Stimulated activated CD4-positive, alpha-beta T cell treated with anti-CD3 and anti-CD28 coated beads, Interleukin-4, amount 100 ng/mL, for 1 hour (primary cell): ENCODE results near the gene C15orf62.

ENCODE experiments used
- DNase-seq: peaks from one replicate; pipeline ENCODE4 v3.0.0-alpha.2; 2020

C15orf62 gene

DNA sequence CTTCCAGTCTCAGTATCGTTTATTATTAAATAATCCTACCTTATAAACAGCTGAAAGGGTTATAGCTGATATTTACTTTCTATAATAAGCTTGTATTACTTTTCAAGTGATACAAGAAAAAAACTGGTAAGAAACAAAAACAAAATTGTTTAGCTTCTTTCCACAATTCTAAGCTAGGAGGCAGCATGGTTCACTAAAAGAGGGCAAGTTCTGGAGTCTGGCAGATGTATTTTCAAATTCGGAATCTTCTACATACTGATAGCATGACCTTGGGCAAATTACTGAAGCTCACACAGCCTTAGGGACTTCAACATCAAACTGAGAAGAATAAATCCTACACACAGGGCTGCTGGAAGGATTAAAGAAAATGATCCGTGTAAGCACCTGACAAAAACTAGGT is 15.4 kb downstream of the C15orf62 start:
- no peak for DNase-seq

DNA sequence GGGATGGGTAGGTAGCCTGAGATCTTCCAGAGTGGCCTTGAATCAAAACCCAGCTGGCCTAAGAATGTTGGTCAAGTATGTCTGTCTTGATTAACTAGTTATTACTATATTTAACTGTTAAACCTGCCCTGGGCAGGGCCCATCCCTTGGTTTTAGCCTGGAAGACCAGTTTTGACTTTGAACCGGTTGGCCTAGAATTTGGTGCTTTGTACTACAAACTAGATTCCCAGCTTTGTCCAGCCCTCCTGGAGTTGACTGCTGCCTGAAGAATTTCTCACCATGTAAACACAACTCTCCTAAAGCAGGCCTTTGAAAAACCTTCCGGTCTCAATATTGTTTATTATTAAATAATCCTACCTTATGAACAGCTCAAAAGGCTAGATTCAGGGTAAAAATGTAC is 16.0 kb downstream of the C15orf62 start:
- no peak for DNase-seq

DNA sequence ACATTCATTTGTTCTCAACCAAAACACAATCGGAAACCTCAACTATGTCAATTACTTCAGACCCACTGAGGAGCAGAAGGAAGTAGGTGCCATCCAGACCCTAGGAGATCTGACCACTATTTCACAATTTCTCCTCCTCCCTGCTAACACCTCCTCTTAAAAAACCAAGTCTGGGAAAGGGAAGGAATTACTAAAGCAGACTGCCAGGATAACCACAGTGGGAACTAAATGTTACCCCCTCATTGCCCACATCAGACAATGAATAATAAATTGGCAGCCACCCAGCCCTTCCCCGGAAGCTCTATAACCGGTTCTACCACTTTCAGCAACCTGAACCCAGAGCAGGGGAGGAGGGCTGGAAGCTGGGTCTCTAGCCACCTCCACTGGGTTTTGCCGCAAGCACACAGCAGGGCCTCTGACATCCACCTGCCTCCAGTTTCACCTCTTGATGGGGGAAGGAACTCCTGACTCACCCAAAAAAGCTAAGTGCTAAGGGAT is 17.6 kb downstream of the C15orf62 start:
- DNase-seq, result peak; percentile 62

DNA sequence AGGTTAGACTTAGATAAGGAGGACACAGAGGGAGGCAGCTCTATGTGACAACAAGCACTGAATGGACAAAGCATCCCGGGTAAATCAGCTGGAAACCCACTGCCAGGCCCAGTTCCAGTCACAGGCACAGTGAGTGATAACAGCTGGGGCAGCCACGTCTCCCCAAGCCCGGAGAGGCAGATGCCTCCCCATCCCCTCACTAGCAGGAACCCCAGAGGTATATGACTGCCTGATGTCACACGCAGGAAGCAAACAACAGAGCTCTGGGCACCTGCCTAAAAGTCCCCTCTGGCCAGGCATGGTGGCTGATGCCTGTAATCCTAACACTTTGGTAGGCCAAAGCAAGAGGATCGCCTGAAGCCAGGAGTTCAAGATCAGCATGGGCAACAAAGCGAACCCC is 18.2 kb downstream of the C15orf62 start:
- DNase-seq, result no peak

DNA sequence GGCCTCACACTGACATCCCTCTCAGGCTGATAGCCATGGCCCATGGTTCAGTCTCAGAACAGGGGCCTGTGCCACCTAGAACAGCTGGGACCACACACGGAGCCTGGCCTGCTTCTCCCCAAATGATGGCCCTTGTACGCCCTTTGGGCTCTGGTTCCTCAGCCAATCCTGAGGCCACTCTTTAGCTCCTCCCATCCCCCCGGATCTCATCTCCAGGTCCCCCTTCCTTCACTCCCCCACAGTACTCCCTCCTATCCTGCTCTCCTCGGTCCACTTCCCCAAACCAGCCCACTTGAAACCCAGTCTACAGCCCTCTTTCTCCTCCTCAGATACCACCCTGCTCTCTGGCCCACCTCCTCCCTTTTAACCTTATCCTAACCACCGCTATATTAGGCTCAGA is 19.3 kb downstream of the C15orf62 start:
- DNase-seq, result no peak

DNA sequence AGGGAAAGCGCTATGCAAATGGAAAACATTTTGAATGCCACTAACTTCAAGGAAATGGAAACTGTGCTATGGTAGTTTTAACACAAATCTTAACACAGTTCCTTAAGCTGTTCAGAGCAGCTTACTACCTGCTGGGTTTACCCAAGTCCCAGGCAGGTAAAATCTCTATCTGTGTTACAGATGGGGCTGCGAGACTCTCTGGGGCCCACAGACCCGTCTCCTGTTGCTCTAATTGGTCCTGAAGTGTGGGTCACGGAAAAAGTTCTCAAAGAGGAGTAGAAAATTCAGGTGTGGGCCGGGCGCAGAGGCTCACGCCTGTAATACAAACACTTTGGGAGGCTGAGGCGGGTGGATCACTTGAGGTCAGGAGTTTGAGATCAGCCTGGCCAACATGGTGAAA is 20.2 kb downstream of the C15orf62 start:
- no peak for DNase-seq

DNA sequence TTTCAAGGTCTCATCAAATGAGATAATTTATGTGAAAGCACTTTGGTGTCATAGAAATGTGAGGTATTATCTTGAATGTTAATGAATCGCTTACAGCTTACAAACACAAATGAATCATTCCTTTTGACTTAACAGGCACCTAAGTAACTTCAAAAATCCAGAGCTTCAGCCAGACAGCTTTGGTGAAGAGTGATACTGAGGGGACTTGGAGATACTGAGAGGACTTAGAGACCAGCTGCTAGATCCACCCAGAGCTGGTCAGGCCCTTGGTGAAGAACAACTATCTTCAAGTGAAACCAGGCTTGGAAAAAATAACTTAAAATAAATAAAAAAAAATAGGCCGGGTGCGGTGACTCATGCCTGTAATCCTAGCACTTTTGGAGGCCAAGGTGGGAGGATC is 20.9 kb downstream of the C15orf62 start:
- DNase-seq, result no peak

DNA sequence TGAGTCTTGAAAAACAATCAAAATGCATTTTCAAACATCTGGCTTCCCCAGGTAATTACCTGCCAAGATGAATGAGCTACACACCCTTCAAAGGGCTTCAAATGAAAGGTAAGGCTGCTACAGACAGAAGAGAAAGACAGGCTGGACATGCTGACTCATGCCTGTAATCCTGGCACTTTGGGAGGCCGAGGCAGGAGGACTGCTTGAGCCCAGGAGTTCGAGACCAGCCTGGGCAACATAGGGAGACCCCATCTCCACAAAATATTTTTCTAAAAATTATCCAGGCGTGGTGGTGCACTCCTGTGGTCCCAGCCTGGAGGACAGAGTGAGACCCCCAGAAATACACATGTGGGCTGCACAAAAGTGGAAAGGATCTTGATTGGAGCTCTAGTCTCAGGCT is 22.6 kb downstream of the C15orf62 start:
- DNase-seq, result no peak

DNA sequence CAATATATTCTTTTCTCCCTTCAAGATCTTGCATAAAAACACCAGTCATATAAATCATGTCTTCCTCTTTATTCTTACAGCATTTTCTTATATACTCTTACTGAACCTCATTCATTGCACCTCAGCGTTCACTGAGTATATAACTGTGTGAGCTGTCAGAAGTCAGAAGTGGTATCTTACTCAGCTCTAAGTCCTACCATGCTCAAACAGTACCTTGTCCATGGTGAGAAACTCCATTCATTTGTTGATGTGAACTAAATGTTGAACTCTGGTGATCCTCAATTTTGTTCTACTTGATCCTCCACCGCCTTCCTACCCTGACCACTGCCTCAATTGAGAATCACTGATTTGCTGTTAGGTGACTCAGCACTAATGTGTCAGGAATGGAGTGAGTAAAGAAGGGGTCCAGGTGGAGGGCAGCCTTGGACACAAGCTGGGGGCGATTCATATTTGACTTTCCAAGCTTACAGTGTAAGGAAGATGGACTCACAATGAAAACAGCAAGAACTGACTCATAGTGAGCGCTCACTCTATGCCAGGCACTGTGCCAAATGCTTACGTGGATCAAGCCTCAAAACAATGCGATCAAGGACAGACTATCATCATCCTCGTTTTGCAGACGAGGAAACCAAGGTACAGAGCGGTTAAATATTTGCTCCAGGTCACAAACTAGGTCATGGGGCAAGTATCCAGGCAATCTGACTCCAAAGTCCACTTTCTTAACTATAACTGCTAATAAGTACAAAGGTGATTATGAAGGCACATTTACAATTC is 23.6 kb downstream of the C15orf62 start:
- DNase-seq, result no peak

DNA sequence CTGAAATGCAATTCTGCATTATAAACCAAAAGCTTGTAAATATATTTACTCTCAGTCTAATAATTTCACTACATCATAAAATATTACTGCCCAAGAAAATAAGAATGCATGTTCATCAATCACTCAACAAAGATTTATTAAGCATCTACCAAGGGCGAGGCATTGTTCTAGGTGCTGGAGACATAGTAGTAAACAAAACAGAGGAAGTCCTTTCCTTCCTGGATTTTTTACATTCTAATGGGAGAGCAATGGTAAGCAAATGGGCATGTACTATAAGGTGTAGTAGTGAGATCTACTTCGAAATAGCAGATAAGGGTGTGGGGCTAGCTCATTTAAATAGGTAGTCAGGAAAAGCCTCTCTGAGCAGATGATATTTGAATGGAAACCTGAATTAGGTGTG is 26.3 kb downstream of the C15orf62 start:
- DNase-seq, result no peak

DNA sequence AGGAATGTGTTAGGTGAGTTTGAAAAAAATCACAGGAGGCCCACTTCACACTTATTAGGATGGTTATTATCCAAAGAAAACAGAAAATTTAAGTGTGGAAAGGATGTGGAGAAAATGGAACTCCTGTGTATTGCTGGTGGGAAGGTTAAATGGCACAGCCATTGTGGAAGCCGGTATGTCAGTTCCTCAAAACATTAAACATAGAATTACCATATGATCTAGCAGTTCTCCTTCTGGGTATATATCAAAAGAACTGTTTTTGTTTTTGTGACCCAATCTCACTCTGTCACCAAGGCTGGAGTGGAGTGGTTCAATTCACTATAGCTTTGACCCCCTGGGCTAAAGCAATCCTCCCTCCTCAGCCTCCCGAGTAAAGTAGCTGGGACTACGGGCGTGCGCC is 26.7 kb downstream of the C15orf62 start:
- DNase-seq, result no peak

DNA sequence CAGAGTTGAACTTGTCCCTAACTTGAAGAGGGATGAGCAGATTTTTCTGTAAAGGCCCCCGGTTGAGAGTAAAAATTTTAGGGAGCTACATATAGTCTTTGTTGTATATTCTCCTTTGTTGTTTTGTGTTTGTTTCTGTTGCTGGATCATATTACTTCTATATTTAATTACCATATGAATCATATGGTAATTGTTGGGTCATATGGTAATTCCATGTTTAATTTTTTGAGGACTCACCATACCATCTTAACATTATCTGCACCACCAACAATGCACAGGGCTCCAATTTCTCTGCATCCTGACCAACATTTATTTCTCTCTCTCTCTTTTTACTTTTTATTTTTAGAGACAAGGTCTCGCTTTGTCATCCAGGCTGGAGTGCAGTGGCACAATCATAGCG is 29.7 kb downstream of the C15orf62 start:
- DNase-seq, result no peak

DNA sequence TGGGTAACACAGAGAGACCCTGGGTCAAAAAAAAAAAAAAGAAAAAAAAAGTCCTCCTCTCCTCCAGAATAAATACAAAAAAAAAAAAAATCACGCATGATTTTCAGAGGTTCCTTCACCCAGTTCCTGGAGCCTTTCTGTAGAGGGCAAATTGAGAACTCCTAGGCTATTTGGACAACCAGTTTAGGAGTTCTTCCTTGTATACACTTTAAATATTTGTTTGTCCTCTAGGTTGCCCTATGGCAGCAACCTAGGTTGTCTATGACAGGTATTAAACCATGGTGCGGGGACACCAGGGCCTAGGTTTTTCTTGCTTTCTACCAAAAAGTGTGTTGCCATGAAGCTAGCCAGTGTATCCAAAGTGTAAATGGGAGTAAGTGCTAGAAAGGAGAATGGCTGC is 33.3 kb downstream of the C15orf62 start:
- DNase-seq, result no peak

DNA sequence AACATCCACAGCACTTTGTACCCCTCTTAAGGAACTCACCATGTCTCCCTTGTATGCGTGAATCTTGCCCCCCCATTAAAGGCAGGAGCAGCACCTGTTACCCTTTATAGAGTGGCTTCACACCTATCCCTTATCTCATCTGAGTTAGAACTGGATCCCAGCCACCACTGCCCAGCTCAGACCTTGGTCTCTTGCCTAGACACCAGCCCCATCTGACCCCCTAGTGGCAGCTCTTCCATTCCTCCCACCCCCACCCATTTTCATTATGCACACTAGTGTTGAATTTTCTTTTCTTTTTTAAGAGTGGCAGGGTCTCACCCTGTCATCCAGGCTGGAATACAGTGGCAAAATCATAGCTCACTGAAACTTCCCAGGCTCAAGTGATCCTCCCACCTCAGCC is 33.9 kb downstream of the C15orf62 start:
- no peak for DNase-seq

DNA sequence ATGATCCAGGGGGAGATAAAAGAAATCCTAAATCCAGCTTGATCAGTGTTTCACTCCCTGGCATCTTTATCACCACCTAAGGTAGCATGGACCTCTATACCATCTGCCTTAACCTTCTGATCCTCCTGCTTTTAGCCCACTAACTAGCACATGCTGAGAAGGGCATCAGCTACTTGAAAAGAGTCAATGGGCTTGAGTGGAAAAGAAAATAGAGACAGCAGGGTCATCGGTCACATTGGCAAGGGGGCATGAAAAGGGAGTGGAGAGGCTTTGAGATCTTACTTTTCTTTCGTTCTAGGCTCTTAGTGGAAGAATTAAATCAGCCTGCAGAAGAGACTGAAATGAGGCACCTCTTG is 36.9 kb downstream of the C15orf62 start:
- DNase-seq, result no peak

DNA sequence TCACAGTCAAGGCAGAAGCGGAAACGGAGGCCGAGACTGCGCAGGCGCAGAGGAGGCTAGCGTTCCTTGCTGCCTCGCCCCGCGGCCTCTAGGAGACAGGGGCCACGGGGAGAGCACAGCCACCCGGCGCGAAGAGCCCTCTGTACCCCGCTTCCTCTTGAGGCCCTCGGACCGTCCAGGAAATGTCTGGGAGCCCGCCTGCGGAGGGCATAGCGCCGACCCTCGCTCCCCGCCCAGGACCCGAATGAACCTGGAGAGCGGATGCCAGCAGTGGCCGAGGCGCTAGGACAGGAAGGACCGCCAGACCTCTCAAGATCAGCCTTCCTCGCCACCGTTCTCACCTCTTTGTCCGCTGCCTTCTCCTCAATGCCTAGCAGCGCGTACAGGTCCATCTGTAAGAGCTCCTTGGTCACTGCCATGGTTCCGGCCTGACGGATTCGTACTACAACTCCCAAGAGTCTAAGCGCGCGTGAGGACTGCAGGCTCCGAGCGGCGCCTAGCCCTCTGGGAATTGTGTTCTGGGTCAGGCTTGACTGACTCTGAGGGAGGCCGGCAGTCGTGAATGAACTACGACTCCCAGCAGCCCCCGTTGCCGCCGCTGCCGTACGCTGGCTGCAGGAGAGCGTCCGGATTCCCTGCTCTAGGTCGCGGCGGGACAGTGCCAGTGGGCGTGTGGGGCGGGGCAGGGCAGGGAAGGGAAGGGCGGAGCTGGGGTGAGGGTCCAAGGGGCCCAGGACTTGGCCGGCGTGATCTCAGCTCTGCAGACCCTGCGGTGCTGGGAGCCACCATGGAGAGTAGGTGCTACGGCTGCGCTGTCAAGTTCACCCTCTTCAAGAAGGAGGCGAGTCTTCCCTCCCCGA is 37.5 kb downstream of the C15orf62 start, which contains the start of the genes DNAJC17 and ZFYVE19:
Gene DNAJC17, minus strand, starts transcription at position 446 of the 860 bp plus-strand sequence. Its CDS starts 27 bp downstream, at position 419.
Gene ZFYVE19, plus strand, starts transcription at position 62 of the 860 bp plus-strand sequence. Its CDS starts 501 bp downstream, at position 563.
- peak; percentile 96 for DNase-seq

DNA sequence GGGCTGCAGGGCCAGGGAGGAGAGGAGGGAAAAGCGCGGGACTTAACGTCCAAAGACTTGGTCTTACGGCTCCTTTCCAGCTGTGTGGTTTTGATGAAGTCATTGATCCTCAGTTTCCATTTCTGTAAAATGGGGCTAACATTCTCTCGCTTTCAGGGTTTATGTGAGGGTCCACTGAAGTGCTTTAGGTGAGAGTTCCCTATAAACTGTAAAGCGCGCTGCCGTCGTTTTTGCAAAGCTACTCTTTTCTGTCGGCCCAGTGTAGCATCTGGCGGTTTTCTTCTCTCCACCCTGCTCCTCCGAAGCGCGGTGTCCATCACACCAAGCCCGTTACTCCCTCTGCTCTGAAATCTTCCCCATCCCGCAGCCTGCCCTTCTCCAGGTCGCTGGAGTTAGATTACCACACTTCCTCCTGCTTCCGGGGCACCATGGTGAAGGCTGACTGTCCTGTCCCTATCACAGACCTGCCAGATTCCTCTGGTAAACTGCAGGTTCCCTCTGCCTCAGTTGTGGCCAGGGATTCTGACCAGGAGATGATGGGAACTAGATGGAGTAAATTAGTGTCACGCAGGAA is 38.2 kb downstream of the C15orf62 start:
- DNase-seq, result no peak

DNA sequence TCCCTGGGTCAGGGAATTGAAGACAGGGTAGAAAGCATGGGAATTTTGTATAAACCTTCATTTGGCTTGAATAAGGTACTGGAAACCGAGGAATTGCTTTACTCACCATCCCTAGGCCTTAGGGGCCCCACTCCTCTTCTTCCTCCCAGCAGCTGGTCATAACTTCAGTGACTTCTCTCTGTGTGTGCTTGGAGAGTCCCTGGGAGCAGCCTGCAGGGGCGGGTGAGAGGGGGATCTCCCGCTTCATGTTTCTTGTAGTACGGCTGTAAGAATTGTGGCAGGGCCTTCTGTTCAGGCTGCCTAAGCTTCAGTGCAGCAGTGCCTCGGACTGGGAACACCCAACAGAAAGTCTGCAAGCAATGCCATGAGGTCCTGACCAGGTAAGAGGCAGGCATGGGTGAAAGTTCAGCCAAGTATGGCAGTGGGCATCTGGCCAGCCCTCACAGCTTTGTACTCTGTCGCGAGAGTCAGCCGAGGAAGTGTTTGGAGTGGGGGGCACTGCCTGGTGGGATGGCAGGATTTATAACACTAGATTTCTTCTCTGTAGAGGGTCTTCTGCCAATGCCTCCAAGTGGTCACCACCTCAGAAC is 39.2 kb downstream of the C15orf62 start:
- no peak for DNase-seq

DNA sequence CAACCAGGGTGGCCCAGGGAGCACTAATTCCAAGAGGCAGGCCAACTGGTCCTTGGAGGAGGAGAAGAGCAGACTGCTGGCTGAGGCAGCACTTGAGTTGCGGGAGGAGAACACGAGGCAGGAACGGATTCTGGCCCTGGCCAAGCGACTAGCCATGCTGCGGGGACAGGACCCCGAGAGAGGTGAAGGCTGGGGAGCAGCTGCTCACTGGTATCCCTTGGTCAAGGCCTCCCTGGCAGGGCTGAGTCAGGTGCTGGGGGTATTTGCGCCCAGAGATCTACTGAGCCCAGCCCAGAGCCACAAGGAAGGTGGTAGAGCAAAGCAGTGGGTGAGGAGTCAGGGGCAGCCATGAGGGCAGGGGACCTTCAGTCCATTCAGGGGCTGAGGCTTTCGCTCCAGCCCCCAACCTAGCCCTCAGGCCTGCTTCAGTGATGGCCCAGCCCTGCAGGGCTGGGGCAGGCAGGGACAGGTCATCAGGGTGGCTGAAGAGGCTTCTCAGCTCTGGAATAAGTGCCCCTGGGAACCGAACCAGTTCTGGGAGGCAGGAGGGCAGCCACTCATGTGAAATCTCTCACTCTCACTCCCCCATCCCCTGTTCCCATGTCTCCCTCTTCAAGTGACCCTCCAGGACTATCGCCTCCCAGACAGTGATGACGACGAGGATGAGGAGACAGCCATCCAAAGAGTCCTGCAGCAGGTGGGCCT is 43.1 kb downstream of the C15orf62 start:
- DNase-seq, result no peak

DNA sequence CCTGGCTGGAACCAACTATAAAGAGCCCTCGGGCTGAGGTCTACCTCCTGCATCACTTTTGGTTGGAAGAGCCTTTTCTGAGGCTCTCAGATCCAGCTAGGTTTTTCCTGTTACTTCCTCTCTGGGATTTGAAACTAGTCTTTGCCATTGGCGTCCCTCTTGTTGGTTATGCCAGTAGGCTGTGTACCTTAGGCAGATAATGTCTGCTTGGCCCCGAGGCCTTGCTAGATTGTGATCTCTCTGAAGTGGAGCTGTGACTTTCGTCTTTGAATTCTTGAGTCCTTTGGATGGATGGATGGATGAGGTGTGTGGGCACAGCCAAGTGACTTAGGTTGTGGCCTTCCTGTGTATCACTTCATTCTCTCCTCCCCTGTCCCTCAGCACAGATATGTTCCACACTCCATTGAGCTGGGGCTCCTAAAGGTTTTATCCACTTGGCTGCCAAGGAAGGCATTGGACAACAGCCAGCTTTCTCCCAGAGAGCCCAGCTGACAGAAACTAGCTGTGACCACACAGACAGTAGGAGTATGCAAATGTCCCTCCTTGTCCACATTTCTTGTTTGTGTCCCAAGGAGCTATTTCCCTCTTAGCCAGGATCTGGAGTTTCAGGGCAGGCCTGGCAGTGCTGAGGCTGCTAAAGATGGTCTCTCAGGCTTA is 45.4 kb downstream of the C15orf62 start:
- no peak for DNase-seq

DNA sequence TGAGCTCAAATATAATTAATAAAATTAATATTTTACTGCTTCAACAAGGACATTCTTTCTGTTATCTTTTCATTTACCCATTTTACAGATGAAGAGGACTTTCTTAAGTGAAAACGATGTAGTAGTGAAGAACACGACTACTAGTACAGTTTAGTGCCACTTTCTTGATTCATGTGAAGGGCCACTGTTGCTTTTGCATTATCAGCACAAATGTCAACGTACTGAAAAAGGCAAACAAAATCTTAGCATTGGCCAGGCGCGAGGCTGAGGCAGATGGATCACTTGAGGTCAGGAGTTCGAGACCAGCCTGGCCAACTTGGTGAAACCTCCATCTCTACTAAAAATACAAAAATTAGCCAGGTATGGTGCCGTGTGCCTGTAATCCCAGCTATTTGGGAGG is 49.3 kb downstream of the C15orf62 start:
- DNase-seq, result no peak

DNA sequence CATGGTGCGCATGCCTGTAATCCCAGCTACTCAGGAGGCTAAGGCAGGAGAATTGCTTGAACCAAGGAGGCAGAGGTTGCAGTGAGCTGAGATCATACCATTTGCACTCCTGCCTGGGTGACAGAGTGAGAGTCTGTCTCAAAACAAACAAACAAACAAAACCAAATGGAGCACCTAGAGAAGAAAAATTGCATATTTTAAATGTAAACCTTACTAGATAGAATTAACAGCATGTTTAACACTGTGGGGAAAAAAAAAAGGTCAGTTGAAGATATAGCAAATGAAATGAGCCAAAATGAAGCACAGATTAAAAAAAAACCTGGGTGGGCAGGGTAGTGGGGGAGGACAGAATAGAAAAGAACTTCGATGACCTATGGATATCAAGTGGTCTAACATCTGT is 51.4 kb downstream of the C15orf62 start:
- DNase-seq, result no peak
